ENCODE measurements around the gene SIRPB1.

Gene SIRPB1
- 0.35 to 3.3 (median 0.78) reads per million in 3 donors for total RNA-seq

GRCh38 chr20:1619861-1620444 lies at the start of gene SIRPB1:
SIRPB1 (minus strand) TSS chr20:1620009; CDS start chr20:1619944, 65 bp downstream.
- Histone ChIP-seq H3K4me1 (ENCODE audit: control insufficient read depth, insufficient read depth, low read length, poor library complexity, severe bottlenecking) (peaks cover 20% of the 10 kb centered on the region), H3K27me3 (replicated peaks; ENCODE audit: control insufficient read depth, insufficient read depth, low read length, poor library complexity, severe bottlenecking) (no peaks in the 10 kb centered on the region), H3K9me3 (ENCODE audit: control insufficient read depth, low read length) (no peaks in the 10 kb centered on the region), H3K4me3 (ENCODE audit: insufficient read depth, low read depth, low read length, poor library complexity, severe bottlenecking) (peak within 1 kb of the TSS; percentile 5), H3K36me3 (ENCODE audit: control insufficient read depth, insufficient read depth, low read length) (no peaks in the 10 kb centered on the region), H3K27ac (ENCODE audit: insufficient read depth, low read length, poor library complexity, severe bottlenecking) (no peak within 1 kb of the TSS)
- no peak for DNase-seq

GRCh38 chr20:1669304-1669703 lies 49.5 kb upstream of the SIRPB1 start:
- Histone ChIP-seq H3K4me3 (ENCODE audit: insufficient read depth, low read depth, low read length, poor library complexity, severe bottlenecking) (no peak overlapping the region), H3K4me1 (ENCODE audit: control insufficient read depth, insufficient read depth, low read length, poor library complexity, severe bottlenecking) (peaks cover 59% of the 10 kb centered on the region), H3K27me3 (replicated peaks; ENCODE audit: control insufficient read depth, insufficient read depth, low read length, poor library complexity, severe bottlenecking) (no peaks in the 10 kb centered on the region), H3K9me3 (ENCODE audit: control insufficient read depth, low read length) (no peaks in the 10 kb centered on the region), H3K36me3 (ENCODE audit: control insufficient read depth, insufficient read depth, low read length) (no peaks in the 10 kb centered on the region), H3K27ac (ENCODE audit: insufficient read depth, low read length, poor library complexity, severe bottlenecking) (no peak overlapping the region)
- DNase-seq, result no peak

GRCh38 chr20:1667502-1668085 lies 47.8 kb upstream of the SIRPB1 start:
- Histone ChIP-seq H3K4me3 (ENCODE audit: insufficient read depth, low read depth, low read length, poor library complexity, severe bottlenecking) (no peak overlapping the region), H3K9me3 (ENCODE audit: control insufficient read depth, low read length) (no peaks in the 10 kb centered on the region), H3K27ac (ENCODE audit: insufficient read depth, low read length, poor library complexity, severe bottlenecking) (no peak overlapping the region), H3K27me3 (replicated peaks; ENCODE audit: control insufficient read depth, insufficient read depth, low read length, poor library complexity, severe bottlenecking) (no peaks in the 10 kb centered on the region), H3K36me3 (ENCODE audit: control insufficient read depth, insufficient read depth, low read length) (no peaks in the 10 kb centered on the region), H3K4me1 (ENCODE audit: control insufficient read depth, insufficient read depth, low read length, poor library complexity, severe bottlenecking) (peaks cover 54% of the 10 kb centered on the region)
- DNase-seq, result no peak

GRCh38 chr20:1666802-1667201 lies 47.0 kb upstream of the SIRPB1 start:
- Histone ChIP-seq H3K9me3 (ENCODE audit: control insufficient read depth, low read length) (no peaks in the 10 kb centered on the region), H3K27ac (ENCODE audit: insufficient read depth, low read length, poor library complexity, severe bottlenecking) (no peak overlapping the region), H3K27me3 (replicated peaks; ENCODE audit: control insufficient read depth, insufficient read depth, low read length, poor library complexity, severe bottlenecking) (no peaks in the 10 kb centered on the region), H3K4me3 (ENCODE audit: insufficient read depth, low read depth, low read length, poor library complexity, severe bottlenecking) (no peak overlapping the region), H3K4me1 (ENCODE audit: control insufficient read depth, insufficient read depth, low read length, poor library complexity, severe bottlenecking) (peaks cover 51% of the 10 kb centered on the region), H3K36me3 (ENCODE audit: control insufficient read depth, insufficient read depth, low read length) (no peaks in the 10 kb centered on the region)
- no peak for DNase-seq

GRCh38 chr20:1665345-1665744 lies 45.5 kb upstream of the SIRPB1 start:
- H3K27ac ChIP-seq (ENCODE audit: insufficient read depth, low read length, poor library complexity, severe bottlenecking), result peak overlapping the region; percentile 60
- no peak for DNase-seq
- H3K27me3 ChIP-seq (replicated peaks; ENCODE audit: control insufficient read depth, insufficient read depth, low read length, poor library complexity, severe bottlenecking), result no peaks in the 10 kb centered on the region
- peaks cover 64% of the 10 kb centered on the region for H3K4me1 ChIP-seq (ENCODE audit: control insufficient read depth, insufficient read depth, low read length, poor library complexity, severe bottlenecking)
- H3K4me3 ChIP-seq (ENCODE audit: insufficient read depth, low read depth, low read length, poor library complexity, severe bottlenecking), result peak overlapping the region; percentile 42
- H3K9me3 ChIP-seq (ENCODE audit: control insufficient read depth, low read length), result no peaks in the 10 kb centered on the region
- no peaks in the 10 kb centered on the region for H3K36me3 ChIP-seq (ENCODE audit: control insufficient read depth, insufficient read depth, low read length)

GRCh38 chr20:1664911-1665310 lies 45.1 kb upstream of the SIRPB1 start:
- H3K9me3 ChIP-seq (ENCODE audit: control insufficient read depth, low read length), result no peaks in the 10 kb centered on the region
- peak overlapping the region; percentile 60 for H3K27ac ChIP-seq (ENCODE audit: insufficient read depth, low read length, poor library complexity, severe bottlenecking)
- H3K27me3 ChIP-seq (replicated peaks; ENCODE audit: control insufficient read depth, insufficient read depth, low read length, poor library complexity, severe bottlenecking), result no peaks in the 10 kb centered on the region
- H3K4me1 ChIP-seq (ENCODE audit: control insufficient read depth, insufficient read depth, low read length, poor library complexity, severe bottlenecking), result peaks cover 66% of the 10 kb centered on the region
- no peaks in the 10 kb centered on the region for H3K36me3 ChIP-seq (ENCODE audit: control insufficient read depth, insufficient read depth, low read length)
- DNase-seq, result peak; percentile 20 to 41 (median 38)
- H3K4me3 ChIP-seq (ENCODE audit: insufficient read depth, low read depth, low read length, poor library complexity, severe bottlenecking), result peak overlapping the region; percentile 42

GRCh38 chr20:1663917-1664316 lies 44.1 kb upstream of the SIRPB1 start:
- no peak for DNase-seq
- H3K4me1 ChIP-seq (ENCODE audit: control insufficient read depth, insufficient read depth, low read length, poor library complexity, severe bottlenecking), result peaks cover 75% of the 10 kb centered on the region
- H3K4me3 ChIP-seq (ENCODE audit: insufficient read depth, low read depth, low read length, poor library complexity, severe bottlenecking), result no peak overlapping the region
- no peaks in the 10 kb centered on the region for H3K27me3 ChIP-seq (replicated peaks; ENCODE audit: control insufficient read depth, insufficient read depth, low read length, poor library complexity, severe bottlenecking)
- peak overlapping the region; percentile 22 for H3K27ac ChIP-seq (ENCODE audit: insufficient read depth, low read length, poor library complexity, severe bottlenecking)
- H3K36me3 ChIP-seq (ENCODE audit: control insufficient read depth, insufficient read depth, low read length), result no peaks in the 10 kb centered on the region
- no peaks in the 10 kb centered on the region for H3K9me3 ChIP-seq (ENCODE audit: control insufficient read depth, low read length)

- no peaks in the 10 kb centered on the region for H3K27me3 ChIP-seq (replicated peaks; ENCODE audit: control insufficient read depth, insufficient read depth, low read length, poor library complexity, severe bottlenecking)
- no peaks in the 10 kb centered on the region for H3K9me3 ChIP-seq (ENCODE audit: control insufficient read depth, low read length)
- H3K36me3 ChIP-seq (ENCODE audit: control insufficient read depth, insufficient read depth, low read length), result no peaks in the 10 kb centered on the region
- peak in 1 of 3 donors; percentile 4 for DNase-seq
- peak overlapping the region; percentile 63 for H3K27ac ChIP-seq (ENCODE audit: insufficient read depth, low read length, poor library complexity, severe bottlenecking)
- H3K4me3 ChIP-seq (ENCODE audit: insufficient read depth, low read depth, low read length, poor library complexity, severe bottlenecking), result peak overlapping the region; percentile 8
- peaks cover 85% of the 10 kb centered on the region for H3K4me1 ChIP-seq (ENCODE audit: control insufficient read depth, insufficient read depth, low read length, poor library complexity, severe bottlenecking)
Measured at GRCh38 chr20:1661542-1662299, 41.9 kb upstream of the SIRPB1 start.

GRCh38 chr20:1660246-1660645 lies 40.4 kb upstream of the SIRPB1 start:
- Histone ChIP-seq H3K27ac (ENCODE audit: insufficient read depth, low read length, poor library complexity, severe bottlenecking) (peak overlapping the region; percentile 63), H3K36me3 (ENCODE audit: control insufficient read depth, insufficient read depth, low read length) (no peaks in the 10 kb centered on the region), H3K4me1 (ENCODE audit: control insufficient read depth, insufficient read depth, low read length, poor library complexity, severe bottlenecking) (peaks cover 78% of the 10 kb centered on the region), H3K4me3 (ENCODE audit: insufficient read depth, low read depth, low read length, poor library complexity, severe bottlenecking) (no peak overlapping the region), H3K9me3 (ENCODE audit: control insufficient read depth, low read length) (no peaks in the 10 kb centered on the region), H3K27me3 (replicated peaks; ENCODE audit: control insufficient read depth, insufficient read depth, low read length, poor library complexity, severe bottlenecking) (no peaks in the 10 kb centered on the region)
- DNase-seq, result no peak
